ENCODE results near the gene CSN2. TPM values are rescaled to one million over a fixed set of nuclear protein-coding genes. Genes with fewer than 3 reads are reported as not detected.

CSN2 gene
- total RNA-seq, 1 experiment from 2014 or later, result not detected

- no peak overlapping the region for H2BK12ac ChIP-seq (ENCODE audit: insufficient read length, low read depth, low read length)
- peaks cover 3 to 5% of the 10 kb centered on the region in 2 experiments for H3K4me1 Mint-ChIP-seq
- H3K79me2 ChIP-seq (ENCODE audit: insufficient read depth, low read length), result no peaks in the 10 kb centered on the region
- H3K23me2 ChIP-seq (ENCODE audit: insufficient read length, low read depth, low read length, poor library complexity, severe bottlenecking), result no peaks in the 10 kb centered on the region
- no peak overlapping the region for H3K4ac ChIP-seq (ENCODE audit: low read depth, low read length)
- H3K4me3 Mint-ChIP-seq, result no peak overlapping the region
- no peaks in the 10 kb centered on the region for H3K9me3 Mint-ChIP-seq
- no peak overlapping the region for H3K23ac ChIP-seq (ENCODE audit: insufficient read length, low read depth, low read length)
- H4K5ac ChIP-seq (ENCODE audit: insufficient read length, low read depth, low read length), result no peak overlapping the region
- peak overlapping the region; percentile 34 for H2AFZ ChIP-seq (ENCODE audit: low read length)
- no peaks in the 10 kb centered on the region for H3K79me1 ChIP-seq (ENCODE audit: insufficient read depth, low read depth, low read length, poor library complexity, severe bottlenecking)
- H3K27ac Mint-ChIP-seq, result peak overlapping the region in 1 of 3 experiments; percentile 26; a peak in 3 of 7 replicates
- H3K56ac ChIP-seq (ENCODE audit: insufficient read length, low read depth, low read length), result no peak overlapping the region
- peak overlapping the region; percentile 34; the same call in 1 of the 2 replicates for H3K14ac ChIP-seq (ENCODE audit: insufficient read depth, low read length)
- no peak overlapping the region for H4K91ac ChIP-seq (ENCODE audit: insufficient read length, low read depth, low read length)
- no peaks in the 10 kb centered on the region for H3K4me1 ChIP-seq (ENCODE audit: insufficient read depth, low read length)
- no peaks in the 10 kb centered on the region for H3K27me3 Mint-ChIP-seq (ENCODE audit: low read depth)
- no peak overlapping the region for H2BK20ac ChIP-seq (ENCODE audit: low read depth, low read length, poor library complexity, severe bottlenecking)
- H3K36me3 Mint-ChIP-seq (ENCODE audit: insufficient read depth in 1 of 3, low read depth in 3 of 3), result no peaks in the 10 kb centered on the region
- no CpG with 5 or more reads among the region's 2 CpGs for WGBS (ENCODE audit: extremely low coverage, insufficient read length, low lambda C conversion rate)
- no peaks in the 10 kb centered on the region for H4K20me1 ChIP-seq (ENCODE audit: control insufficient read depth, insufficient read depth, insufficient read length)
- no peak overlapping the region for H3K9ac ChIP-seq (ENCODE audit: extremely low read depth, insufficient read length, low read length)
- no peak overlapping the region for H3K18ac ChIP-seq (ENCODE audit: insufficient read length, low read depth, low read length)
- DNase-seq, result no peak
- H2BK5ac ChIP-seq (ENCODE audit: insufficient read length, low read length), result no peak overlapping the region
- H3T11ph ChIP-seq (ENCODE audit: low read length), result no peak overlapping the region
- no peak overlapping the region for H2BK15ac ChIP-seq (ENCODE audit: low read depth, low read length)
- H3K27ac ChIP-seq (ENCODE audit: insufficient read length, low read depth, low read length), result no peak overlapping the region
- TF ChIP-seq CTCF (conservative IDR thresholded peaks at IDR 0.05), result no peak
- no peak overlapping the region for H2AK5ac ChIP-seq (ENCODE audit: insufficient read length, low read length)
- no peak overlapping the region for H2BK120ac ChIP-seq (ENCODE audit: low read depth, low read length, poor library complexity, severe bottlenecking)
- H4K8ac ChIP-seq (replicated peaks; ENCODE audit: insufficient read length, low read depth, low read length), result no peak overlapping the region
- H3K27me3 ChIP-seq (ENCODE audit: insufficient read depth, low read length), result no peaks in the 10 kb centered on the region
- no peak overlapping the region for H3K4me2 ChIP-seq (ENCODE audit: insufficient read depth, insufficient read length, low read length)
- no peaks in the 10 kb centered on the region for H3K9me3 ChIP-seq (ENCODE audit: control insufficient read depth, low read depth, low read length)
Observed at GRCh38 chr4:69984030-69984443, 18.5 kb upstream of the CSN2 start.
